Panc1 (cell line): ENCODE measurements around the gene PDLIM7. TPM values are rescaled to one million over a fixed set of nuclear protein-coding genes. Genes with fewer than 3 reads are reported as not detected.
A peak's percentile ranks its signal among the peaks of the same experiment; 100 is the strongest.

Experiments used
- ATAC-seq: fragments of 200-7000 bp; cut with Tn5 transposase; 2 replicates; pipeline ENCODE4 v1.9.1; 2020; ENCODE audit warnings: mild to moderate bottlenecking, moderate library complexity
- BruUV-seq: library from RNA; stranded (reverse); fragments of 400-500 nt; replicated peaks from 2 replicates; lab custom pipeline; 2021; lab: Mats Ljungman, UMichigan
- CTCF ChIA-PET: fragments of 300-600 bp; sonication (Branson Sonifier 250); formaldehyde crosslinking; loops from one replicate; lab custom pipeline; 2022; ENCODE audit warnings: antibody characterized with exemption; lab: Charles Lee
- POLR2A ChIA-PET: fragments of 300-600 bp; sonication (Branson Sonifier 250); formaldehyde crosslinking; loops from one replicate; lab custom pipeline; 2022; ENCODE audit warnings: antibody characterized with exemption; lab: Charles Lee
- DNase-seq: peaks from one replicate; pipeline ENCODE4 v3.0.0-alpha.2; 2010; ENCODE audit warnings: low read depth, low spot score
- H3K27ac ChIP-seq: 2 replicates; pipeline ENCODE4 v1.5.1; 2011; ENCODE audit warnings: mild to moderate bottlenecking, low read length, inconsistent platforms
- H3K27me3 ChIP-seq: fragments of 200-500 bp; sonication (Bioruptor generic); 2 replicates; pipeline ENCODE4 v1.6.0; 2014; ENCODE audit warnings: low read length, inconsistent platforms; ENCODE audit not compliant: control insufficient read depth, insufficient read depth
- H3K36me3 ChIP-seq: fragments of 200-500 bp; sonication (Bioruptor generic); 2 replicates; pipeline ENCODE4 v1.5.1; 2014; ENCODE audit warnings: inconsistent platforms, mild to moderate bottlenecking, low read length, moderate library complexity; ENCODE audit not compliant: control insufficient read depth, insufficient read depth
- H3K4me1 ChIP-seq: 2 replicates; pipeline ENCODE4 v1.5.1; 2011; ENCODE audit warnings: inconsistent platforms, mild to moderate bottlenecking, low read length, moderate library complexity; ENCODE audit not compliant: control insufficient read depth, insufficient read depth
- H3K4me3 ChIP-seq, 2 experiments: 2 replicates each; pipeline ENCODE4 v1.5.1; 2011 to 2012; ENCODE audit warnings: low read depth in 2 of 2, low read length in 2 of 2, mild to moderate bottlenecking in 2 of 2, inconsistent platforms in 1 of 2, moderate library complexity in 1 of 2
- H3K9me3 ChIP-seq: fragments of 200-500 bp; sonication (Bioruptor generic); 2 replicates; pipeline ENCODE4 v1.5.1; 2014; ENCODE audit warnings: low read depth, mild to moderate bottlenecking, inconsistent platforms, low read length, moderate library complexity; ENCODE audit not compliant: control insufficient read depth, insufficient read depth
- POLR2AphosphoS5 ChIP-seq: IDR thresholded peaks from 2 replicates; pipeline ENCODE4 v1.6.1; 2012; ENCODE audit warnings: mild to moderate bottlenecking, low read depth, low read length, moderate library complexity
- SIN3A ChIP-seq: IDR thresholded peaks from 2 replicates; pipeline ENCODE4 v1.6.1; 2012; ENCODE audit warnings: low read depth, mild to moderate bottlenecking, low read length, moderate library complexity, borderline replicate concordance; ENCODE audit not compliant: insufficient read depth
- TCF7L2 ChIP-seq: IDR thresholded peaks from 2 replicates; pipeline ENCODE4 v1.6.1; 2011; ENCODE audit warnings: mild to moderate bottlenecking, low read depth, low read length, inconsistent platforms
- in situ Hi-C: cut with HindIII; loops from 2 replicates; pipeline ENCODE4 v1.10.0; 2016; ENCODE audit warnings: low sequenced_read_pairs, low pct_unique_long_range_greater_than_20kb
- intact Hi-C: fragments of 100-400 bp; cut with micrococcal nuclease; formaldehyde crosslinking; loops from one replicate; pipeline ENCODE4 v1.10.0; 2022; ENCODE audit not compliant: unreplicated experiment
- total RNA-seq: library from RNA; stranded (reverse); gene quantifications from one replicate; pipeline ENCODE4 v1.2.1, GENCODE V29; 2021; ENCODE audit not compliant: unreplicated experiment
- TF ChIP-seq, protein P1 (sequence below), 2 experiments: IDR thresholded peaks; 2 replicates each; pipeline ENCODE4 v1.6.1; 2011 to 2012; ENCODE audit warnings: low read depth in 2 of 2, control low read depth in 1 of 2, low read length in 1 of 2, mild to moderate bottlenecking in 1 of 2, moderate library complexity in 1 of 2; ENCODE audit not compliant: insufficient read depth in 1 of 2
- TF ChIP-seq, protein P2 (sequence below): fragments of 450-650 bp; IDR thresholded peaks from 2 replicates; pipeline ENCODE4 v1.5.1; 2017; ENCODE audit warnings: mild to moderate bottlenecking

Gene PDLIM7
- total RNA-seq, 1 experiment from 2014 or later, result 62.9 TPM

DNA sequence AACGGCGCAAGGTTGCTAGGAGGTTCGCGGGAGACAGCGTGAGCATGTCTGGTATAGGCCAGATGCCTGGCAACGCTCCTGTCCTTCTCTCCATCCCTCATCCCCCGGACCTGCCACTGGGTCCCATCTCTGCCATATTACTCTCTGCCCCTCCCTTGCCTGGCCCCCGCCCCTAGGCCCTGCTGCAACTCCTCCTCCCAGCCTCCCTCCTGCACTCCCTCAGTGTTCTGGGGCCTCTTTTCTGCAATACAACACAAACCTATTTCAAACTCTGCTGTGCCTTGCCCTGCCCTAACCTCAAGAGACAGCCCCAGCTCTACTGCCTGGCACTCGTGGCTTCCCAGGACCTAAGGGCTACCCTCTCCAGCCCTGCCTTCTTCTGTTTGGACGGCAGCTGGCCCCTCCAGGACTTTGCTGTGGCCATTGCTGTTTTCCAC, 15.0 kb downstream of the PDLIM7 start:
- BruUV-seq, result no TSS peak
- no peak overlapping the region for H3K4me3 ChIP-seq
- H3K27ac ChIP-seq, result no peak overlapping the region
- ChIA-PET POLR2A (no interaction called here), CTCF (interaction anchor here (0.9 kb wide), 1 partner anchor 19 kb away, joined by 5 read pairs; no protein-coding TSS in a partner anchor)
- no peaks in the 10 kb centered on the region; the same call in 1 of the 2 replicates for H3K4me1 ChIP-seq
- intact Hi-C loops, result no loop called here
- no peaks in the 10 kb centered on the region; the same call in 1 of the 2 replicates for H3K36me3 ChIP-seq
- no peaks in the 10 kb centered on the region for H3K9me3 ChIP-seq
- ATAC-seq (no peak), DNase-seq (no peak)
- in situ Hi-C loops, result no loop called here
- TF ChIP-seq, protein P1, sequence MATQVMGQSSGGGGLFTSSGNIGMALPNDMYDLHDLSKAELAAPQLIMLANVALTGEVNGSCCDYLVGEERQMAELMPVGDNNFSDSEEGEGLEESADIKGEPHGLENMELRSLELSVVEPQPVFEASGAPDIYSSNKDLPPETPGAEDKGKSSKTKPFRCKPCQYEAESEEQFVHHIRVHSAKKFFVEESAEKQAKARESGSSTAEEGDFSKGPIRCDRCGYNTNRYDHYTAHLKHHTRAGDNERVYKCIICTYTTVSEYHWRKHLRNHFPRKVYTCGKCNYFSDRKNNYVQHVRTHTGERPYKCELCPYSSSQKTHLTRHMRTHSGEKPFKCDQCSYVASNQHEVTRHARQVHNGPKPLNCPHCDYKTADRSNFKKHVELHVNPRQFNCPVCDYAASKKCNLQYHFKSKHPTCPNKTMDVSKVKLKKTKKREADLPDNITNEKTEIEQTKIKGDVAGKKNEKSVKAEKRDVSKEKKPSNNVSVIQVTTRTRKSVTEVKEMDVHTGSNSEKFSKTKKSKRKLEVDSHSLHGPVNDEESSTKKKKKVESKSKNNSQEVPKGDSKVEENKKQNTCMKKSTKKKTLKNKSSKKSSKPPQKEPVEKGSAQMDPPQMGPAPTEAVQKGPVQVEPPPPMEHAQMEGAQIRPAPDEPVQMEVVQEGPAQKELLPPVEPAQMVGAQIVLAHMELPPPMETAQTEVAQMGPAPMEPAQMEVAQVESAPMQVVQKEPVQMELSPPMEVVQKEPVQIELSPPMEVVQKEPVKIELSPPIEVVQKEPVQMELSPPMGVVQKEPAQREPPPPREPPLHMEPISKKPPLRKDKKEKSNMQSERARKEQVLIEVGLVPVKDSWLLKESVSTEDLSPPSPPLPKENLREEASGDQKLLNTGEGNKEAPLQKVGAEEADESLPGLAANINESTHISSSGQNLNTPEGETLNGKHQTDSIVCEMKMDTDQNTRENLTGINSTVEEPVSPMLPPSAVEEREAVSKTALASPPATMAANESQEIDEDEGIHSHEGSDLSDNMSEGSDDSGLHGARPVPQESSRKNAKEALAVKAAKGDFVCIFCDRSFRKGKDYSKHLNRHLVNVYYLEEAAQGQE (IDR thresholded peaks at IDR 0.05; ENCODE audit: insufficient read depth in 1 of 2, low read depth in 2 of 2, low read length in 1 of 2), result no peak
- 0 out of 2 replicates have a peak, but pooled peaks have one; percentile 29 for TF ChIP-seq POLR2AphosphoS5
- TF ChIP-seq SIN3A, result no peak
- H3K27me3 ChIP-seq, result no peaks in the 10 kb centered on the region

DNA sequence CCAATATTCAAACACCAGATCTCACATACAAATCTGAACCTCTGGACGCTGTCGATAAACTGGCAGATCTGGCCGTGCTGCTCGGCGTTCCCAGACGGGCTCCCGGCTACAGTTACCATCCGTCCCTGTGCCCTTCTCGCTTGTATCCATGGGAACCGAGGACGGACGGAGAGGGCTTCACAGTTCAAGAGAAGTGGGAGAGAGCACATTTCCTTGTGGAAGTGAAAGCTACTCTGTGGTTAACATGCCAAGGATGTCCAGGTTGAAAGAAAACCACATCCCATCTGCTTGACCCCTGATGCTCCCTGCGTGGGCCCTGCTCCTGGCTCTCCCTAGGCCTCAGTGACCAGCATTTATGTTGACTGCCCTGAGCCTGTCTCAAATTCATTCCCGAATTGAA, 17.6 kb downstream of the PDLIM7 start:
- ChIA-PET CTCF (interaction anchor here (0.6 to 1.0 kb wide), 4 partner anchors 12 to 127 kb away, joined by 3 to 6 read pairs (median 4); no protein-coding TSS in a partner anchor), POLR2A (no interaction called here)
- Histone ChIP-seq H3K27ac (no peak overlapping the region; the same call in 1 of the 2 replicates), H3K4me3 (no peak overlapping the region), H3K4me1 (peaks cover 3% of the 10 kb centered on the region), H3K9me3 (no peaks in the 10 kb centered on the region), H3K27me3 (no peaks in the 10 kb centered on the region), H3K36me3 (no peaks in the 10 kb centered on the region)
- ATAC-seq (no peak), DNase-seq (no peak)
- intact Hi-C loops (no loop called here), in situ Hi-C loops (no loop called here)
- no TSS peak for BruUV-seq
- TF ChIP-seq POLR2AphosphoS5, result no peak
- TF ChIP-seq, protein P1 (IDR thresholded peaks at IDR 0.05; ENCODE audit: insufficient read depth in 1 of 2, low read depth in 2 of 2, low read length in 1 of 2), result no peak
- no peak for TF ChIP-seq TCF7L2
- no peak for TF ChIP-seq SIN3A
- TF ChIP-seq, protein P2, sequence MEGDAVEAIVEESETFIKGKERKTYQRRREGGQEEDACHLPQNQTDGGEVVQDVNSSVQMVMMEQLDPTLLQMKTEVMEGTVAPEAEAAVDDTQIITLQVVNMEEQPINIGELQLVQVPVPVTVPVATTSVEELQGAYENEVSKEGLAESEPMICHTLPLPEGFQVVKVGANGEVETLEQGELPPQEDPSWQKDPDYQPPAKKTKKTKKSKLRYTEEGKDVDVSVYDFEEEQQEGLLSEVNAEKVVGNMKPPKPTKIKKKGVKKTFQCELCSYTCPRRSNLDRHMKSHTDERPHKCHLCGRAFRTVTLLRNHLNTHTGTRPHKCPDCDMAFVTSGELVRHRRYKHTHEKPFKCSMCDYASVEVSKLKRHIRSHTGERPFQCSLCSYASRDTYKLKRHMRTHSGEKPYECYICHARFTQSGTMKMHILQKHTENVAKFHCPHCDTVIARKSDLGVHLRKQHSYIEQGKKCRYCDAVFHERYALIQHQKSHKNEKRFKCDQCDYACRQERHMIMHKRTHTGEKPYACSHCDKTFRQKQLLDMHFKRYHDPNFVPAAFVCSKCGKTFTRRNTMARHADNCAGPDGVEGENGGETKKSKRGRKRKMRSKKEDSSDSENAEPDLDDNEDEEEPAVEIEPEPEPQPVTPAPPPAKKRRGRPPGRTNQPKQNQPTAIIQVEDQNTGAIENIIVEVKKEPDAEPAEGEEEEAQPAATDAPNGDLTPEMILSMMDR, result no peak
